HG02870 (cell line): ENCODE measurements around the gene SMPD3.

Experiments used
- ATAC-seq: cut with Tn5 transposase; IDR thresholded peaks from one replicate; pipeline ENCODE4 v1.9.1; 2021; ENCODE audit warnings: mild to moderate bottlenecking, moderate library complexity; ENCODE audit not compliant: unreplicated experiment

The SMPD3 gene

GRCh38 chr16:68408428-68408827 lies 39.9 kb downstream of the SMPD3 start:
- no peak for ATAC-seq

GRCh38 chr16:68406458-68407152 lies 41.7 kb downstream of the SMPD3 start:
- ATAC-seq: no peak

- ATAC-seq: no peak
Measured at GRCh38 chr16:68404736-68405345, 43.5 kb downstream of the SMPD3 start.

GRCh38 chr16:68403704-68404103 lies 44.6 kb downstream of the SMPD3 start:
- no peak for ATAC-seq

GRCh38 chr16:68403177-68403576 lies 45.1 kb downstream of the SMPD3 start:
- ATAC-seq: no peak

- no peak for ATAC-seq
Measured at GRCh38 chr16:68402748-68403040, 45.6 kb downstream of the SMPD3 start.

GRCh38 chr16:68401871-68402747 lies 46.2 kb downstream of the SMPD3 start:
- ATAC-seq: no peak

- ATAC-seq: no peak
Measured at GRCh38 chr16:68400924-68401460, 47.3 kb downstream of the SMPD3 start.

GRCh38 chr16:68400083-68400923 lies 48.0 kb downstream of the SMPD3 start:
- no peak for ATAC-seq

GRCh38 chr16:68399456-68399855 lies 48.9 kb downstream of the SMPD3 start:
- ATAC-seq: no peak

- ATAC-seq: no peak
Measured at GRCh38 chr16:68397710-68398201, 50.6 kb downstream of the SMPD3 start.

GRCh38 chr16:68396481-68396880 lies 51.8 kb downstream of the SMPD3 start:
- no peak for ATAC-seq

GRCh38 chr16:68395815-68396214 lies 52.5 kb downstream of the SMPD3 start:
- ATAC-seq: no peak

- ATAC-seq: no peak
Measured at GRCh38 chr16:68395167-68395786, 53.0 kb downstream of the SMPD3 start.

- ATAC-seq: no peak
Measured at GRCh38 chr16:68393333-68393732, 55.0 kb downstream of the SMPD3 start.

GRCh38 chr16:68389750-68390371 lies 58.4 kb downstream of the SMPD3 start:
- no peak for ATAC-seq

- no peak for ATAC-seq
Measured at GRCh38 chr16:68389006-68389405, 59.3 kb downstream of the SMPD3 start.

- ATAC-seq: no peak
Measured at GRCh38 chr16:68388124-68388523, 60.2 kb downstream of the SMPD3 start.

GRCh38 chr16:68387301-68387700 lies 61.0 kb downstream of the SMPD3 start:
- no peak for ATAC-seq

GRCh38 chr16:68386628-68387027 lies 61.7 kb downstream of the SMPD3 start:
- ATAC-seq: no peak
